GM21423 (cell line): ENCODE data around the gene PCCA.
"Not testable (repeated sequence)": the region's sequence is repeated elsewhere in the genome, so short reads cannot be mapped to it uniquely, and the experiment has no call there.

Experiments
- ATAC-seq: cut with Tn5 transposase; IDR thresholded peaks from one replicate; pipeline ENCODE4 v1.9.1; 2021; ENCODE audit warnings: mild to moderate bottlenecking, moderate library complexity; ENCODE audit not compliant: unreplicated experiment

The PCCA gene

GRCh38 chr13:100182900-100183490 is 94.1 kb downstream of the PCCA start:
- no peak for ATAC-seq

- no peak for ATAC-seq
Observed at GRCh38 chr13:100184095-100184494, 95.2 kb downstream of the PCCA start.

GRCh38 chr13:100195568-100195967 is 106.7 kb downstream of the PCCA start:
- ATAC-seq = no peak

GRCh38 chr13:100196375-100196774 is 107.5 kb downstream of the PCCA start:
- ATAC-seq = no peak

GRCh38 chr13:100197116-100197515 is 108.2 kb downstream of the PCCA start:
- no peak for ATAC-seq

GRCh38 chr13:100197591-100198365 is 108.9 kb downstream of the PCCA start:
- ATAC-seq = no peak

- peak; percentile 81 for ATAC-seq
Observed at GRCh38 chr13:100203696-100204367, 114.9 kb downstream of the PCCA start.

GRCh38 chr13:100208002-100208401 is 119.1 kb downstream of the PCCA start:
- no peak for ATAC-seq

- no peak for ATAC-seq
Observed at GRCh38 chr13:100208626-100209025, 119.7 kb downstream of the PCCA start.

GRCh38 chr13:100209857-100210825 is 121.2 kb downstream of the PCCA start:
- ATAC-seq = no peak

- ATAC-seq = no peak
Observed at GRCh38 chr13:100211016-100211710, 122.3 kb downstream of the PCCA start.

GRCh38 chr13:100212904-100213553 is 124.1 kb downstream of the PCCA start:
- no peak for ATAC-seq

GRCh38 chr13:100213576-100213975 is 124.7 kb downstream of the PCCA start:
- no peak for ATAC-seq

GRCh38 chr13:100214886-100215285 is 126.0 kb downstream of the PCCA start:
- no peak for ATAC-seq

GRCh38 chr13:100221166-100221565 is 132.3 kb downstream of the PCCA start:
- ATAC-seq = no peak

GRCh38 chr13:100223966-100224530 is 135.2 kb downstream of the PCCA start:
- ATAC-seq = not testable (repeated sequence)

GRCh38 chr13:100229603-100230002 is 140.7 kb downstream of the PCCA start:
- no peak for ATAC-seq

- ATAC-seq = no peak
Observed at GRCh38 chr13:100230769-100231149, 141.9 kb downstream of the PCCA start.

GRCh38 chr13:100231176-100231575 is 142.3 kb downstream of the PCCA start:
- no peak for ATAC-seq
